DMS 273 (cell line): ENCODE measurements around the gene HSD17B4.
"Not testable (repeated sequence)": the region's sequence is repeated elsewhere in the genome, so short reads cannot be mapped to it uniquely, and the experiment has no call there.

Source experiments
- DNase-seq: peaks from one replicate; lab custom pipeline; 2025; ENCODE audit not compliant: unreplicated experiment; lab: John Stamatoyannopoulos, UW

HSD17B4 gene

GRCh38 chr5:119478781-119479180, 26.5 kb downstream of the HSD17B4 start:
- no peak for DNase-seq

- DNase-seq: not testable (repeated sequence)
Measured at GRCh38 chr5:119480629-119481028, 28.3 kb downstream of the HSD17B4 start.

GRCh38 chr5:119483155-119483554, 30.9 kb downstream of the HSD17B4 start:
- no peak for DNase-seq

- peak; percentile 3 for DNase-seq
Measured at GRCh38 chr5:119484884-119485283, 32.6 kb downstream of the HSD17B4 start.

- DNase-seq: no peak
Measured at GRCh38 chr5:119501671-119502179, 49.4 kb downstream of the HSD17B4 start.

- DNase-seq: not testable (repeated sequence)
Measured at GRCh38 chr5:119503939-119504338, 51.6 kb downstream of the HSD17B4 start.

- DNase-seq: no peak
Measured at GRCh38 chr5:119512277-119512676, 60.0 kb downstream of the HSD17B4 start.

GRCh38 chr5:119515192-119515591, 62.9 kb downstream of the HSD17B4 start:
- no peak for DNase-seq

- not testable (repeated sequence) for DNase-seq
Measured at GRCh38 chr5:119517115-119517514, 64.8 kb downstream of the HSD17B4 start.

GRCh38 chr5:119521232-119521631, 68.9 kb downstream of the HSD17B4 start:
- no peak for DNase-seq

GRCh38 chr5:119522841-119523240, 70.5 kb downstream of the HSD17B4 start:
- no peak for DNase-seq

- no peak for DNase-seq
Measured at GRCh38 chr5:119524485-119524884, 72.2 kb downstream of the HSD17B4 start.

GRCh38 chr5:119527351-119527750, 75.1 kb downstream of the HSD17B4 start:
- no peak for DNase-seq

- no peak for DNase-seq
Measured at GRCh38 chr5:119529811-119530210, 77.5 kb downstream of the HSD17B4 start.

GRCh38 chr5:119532637-119533036, 80.3 kb downstream of the HSD17B4 start:
- DNase-seq: no peak

GRCh38 chr5:119537704-119538103, 85.4 kb downstream of the HSD17B4 start:
- DNase-seq: no peak

- DNase-seq: no peak
Measured at GRCh38 chr5:119541716-119542115, 89.4 kb downstream of the HSD17B4 start.

- DNase-seq: no peak
Measured at GRCh38 chr5:119551819-119552218, 99.5 kb downstream of the HSD17B4 start.

- DNase-seq: no peak
Measured at GRCh38 chr5:119554597-119554996, 102.3 kb downstream of the HSD17B4 start.

- DNase-seq: no peak
Measured at GRCh38 chr5:119570910-119571309, 118.6 kb downstream of the HSD17B4 start.

GRCh38 chr5:119578937-119579336, 126.6 kb downstream of the HSD17B4 start:
- peak; percentile 89 for DNase-seq

GRCh38 chr5:119582987-119583386, 130.7 kb downstream of the HSD17B4 start:
- DNase-seq: no peak

GRCh38 chr5:119583684-119584083, 131.4 kb downstream of the HSD17B4 start:
- DNase-seq: no peak
